Stomach (tissue), 9 donors: ENCODE measurements around the gene JUN. TPM values are rescaled to one million over a fixed set of nuclear protein-coding genes. Genes with fewer than 3 reads are reported as not detected.

Experiments
- DNase-seq, 2 donors: peaks; one replicate each; pipeline versions ENCODE4 v3.0.0 to v3.0.0-alpha.2; 2013 to 2019
- H3K27ac ChIP-seq, 5 donors: fragments of 200-600 bp in 4 of 5; sonication (generic) in 4 of 5; one replicate each; pipeline ENCODE4 v1.5.1; 2013 to 2019; ENCODE audit warnings: mild to moderate bottlenecking in 1 of 5, moderate library complexity in 1 of 5
- H3K27me3 ChIP-seq, 3 donors: fragments of 200-600 bp; sonication (generic); one replicate each; pipeline ENCODE4 v1.5.1; 2017 to 2019; ENCODE audit warnings: mixed run types in 1 of 3
- H3K36me3 ChIP-seq, 4 donors: fragments of 200-600 bp; sonication (generic); 1 replicate in 3 of 4; 2 replicates in 1 of 4; pipeline ENCODE4 v1.5.1; 2016 to 2019
- H3K4me1 ChIP-seq, 4 donors: fragments of 200-600 bp; sonication (generic); one replicate each; pipeline ENCODE4 v1.5.1; 2016 to 2019
- H3K4me3 ChIP-seq, 4 donors: fragments of 200-600 bp; sonication (generic) in 3 of 4; one replicate each; pipeline ENCODE4 v1.5.1; 2016 to 2019; ENCODE audit warnings: mild to moderate bottlenecking in 1 of 4
- H3K9me3 ChIP-seq, 4 donors: fragments of 200-600 bp; sonication (generic); one replicate each; pipeline ENCODE4 v1.5.1; 2016 to 2019
- EP300 ChIP-seq: sonication (generic); formaldehyde crosslinking; IDR thresholded peaks from one replicate; pipeline ENCODE4 v1.6.1; 2017; ENCODE audit warnings: antibody characterized with exemption
- POLR2A ChIP-seq, 4 donors: fragments of 450-650 bp; IDR thresholded peaks; one replicate each; pipeline ENCODE4 v1.6.1; 2016; ENCODE audit warnings: antibody characterized with exemption in 4 of 4, control low read depth in 2 of 4, mild to moderate bottlenecking in 1 of 4, moderate library complexity in 1 of 4
- POLR2AphosphoS5 ChIP-seq, 3 donors: sonication (generic); formaldehyde crosslinking; IDR thresholded peaks; one replicate each; pipeline ENCODE4 v1.6.1; 2016; ENCODE audit warnings: antibody characterized with exemption in 3 of 3
- WGBS, 5 donors: extraction: QIAGEN DNeasy Blood & Tissue Kit in 3 of 5; methylation state at CpG; one replicate each; pipeline versions ENCODE4 v1.1.5 to v1.1.7; 2013 to 2018; 5-methylcytosine and 5-hydroxymethylcytosine counted together
- intact Hi-C: fragments of 100-400 bp; cut with DNase I; formaldehyde crosslinking; loops from one replicate; pipeline ENCODE4 v1.15.1; 2023; ENCODE audit warnings: low total_unique reads
- polyA plus RNA-seq, 3 donors: library from polyadenylated mRNA; stranded (reverse); fragments of 200-250 nt; gene quantifications; one replicate each; pipeline ENCODE4 v1.2.3, GENCODE V29; 2013
- total RNA-seq, 5 donors: library from RNA; depleted of rRNA; stranded (reverse); fragments of >200 nt; gene quantifications; one replicate each; pipeline versions ENCODE4 v1.1.0 to v1.2.3, GENCODE V29; 2014 to 2016
- TF ChIP-seq, protein P1 (sequence below), 7 experiments: fragments of 450-650 bp in 4 of 7; fragments of 200-600 bp in 3 of 7; sonication (generic) in 3 of 7; IDR thresholded peaks; one replicate each; pipeline ENCODE4 v1.5.1; 2016 to 2019; ENCODE audit warnings: antibody characterized with exemption in 7 of 7, control low read depth in 2 of 7, mild to moderate bottlenecking in 1 of 7
- donor health status: healthy with polysubstance abuse.
- donor health status: Bipolar disorder and iron deficiency.
- donor health status: healthy.

Gene JUN
- total and polyA plus RNA-seq, 8 donors, result 64.9 to 382 (median 170) TPM

DNA sequence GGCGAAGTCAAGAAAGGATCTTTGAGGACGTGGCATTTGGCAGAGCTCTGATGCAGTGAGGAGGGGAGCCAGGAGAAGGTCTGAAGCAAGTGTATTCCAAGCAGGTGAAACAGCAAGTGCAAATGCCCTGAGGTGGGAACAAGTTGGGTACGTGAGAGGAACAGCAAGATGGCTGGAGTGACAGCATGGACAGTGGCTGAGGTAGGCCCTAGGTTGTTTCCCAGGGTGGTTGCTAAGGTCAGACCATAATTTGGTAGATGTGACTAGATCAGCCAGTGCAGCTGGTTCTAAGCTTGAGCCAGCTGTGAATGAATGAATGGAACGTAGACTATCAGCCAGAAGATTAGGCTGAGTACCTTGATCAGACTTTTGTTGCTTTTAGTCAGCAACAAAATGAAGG lies 37.5 kb upstream of the JUN start:
- 78 to 94% (median 83%) methylated on average over 4 of the region's 4 CpGs for WGBS, 5 donors
- Histone ChIP-seq H3K4me1 (peaks cover 8 to 38% (median 27%) of the 10 kb centered on the region in 4 donors), H3K27me3 (no peaks in the 10 kb centered on the region), H3K4me3 (no peak overlapping the region), H3K36me3 (no peaks in the 10 kb centered on the region), H3K27ac (no peak overlapping the region), H3K9me3 (no peaks in the 10 kb centered on the region)
- TF ChIP-seq EP300, result no peak
- TF ChIP-seq POLR2AphosphoS5 (IDR thresholded peaks at IDR 0.05), result no peak
- no peak for TF ChIP-seq POLR2A (IDR thresholded peaks at IDR 0.05)
- TF ChIP-seq, protein P1, sequence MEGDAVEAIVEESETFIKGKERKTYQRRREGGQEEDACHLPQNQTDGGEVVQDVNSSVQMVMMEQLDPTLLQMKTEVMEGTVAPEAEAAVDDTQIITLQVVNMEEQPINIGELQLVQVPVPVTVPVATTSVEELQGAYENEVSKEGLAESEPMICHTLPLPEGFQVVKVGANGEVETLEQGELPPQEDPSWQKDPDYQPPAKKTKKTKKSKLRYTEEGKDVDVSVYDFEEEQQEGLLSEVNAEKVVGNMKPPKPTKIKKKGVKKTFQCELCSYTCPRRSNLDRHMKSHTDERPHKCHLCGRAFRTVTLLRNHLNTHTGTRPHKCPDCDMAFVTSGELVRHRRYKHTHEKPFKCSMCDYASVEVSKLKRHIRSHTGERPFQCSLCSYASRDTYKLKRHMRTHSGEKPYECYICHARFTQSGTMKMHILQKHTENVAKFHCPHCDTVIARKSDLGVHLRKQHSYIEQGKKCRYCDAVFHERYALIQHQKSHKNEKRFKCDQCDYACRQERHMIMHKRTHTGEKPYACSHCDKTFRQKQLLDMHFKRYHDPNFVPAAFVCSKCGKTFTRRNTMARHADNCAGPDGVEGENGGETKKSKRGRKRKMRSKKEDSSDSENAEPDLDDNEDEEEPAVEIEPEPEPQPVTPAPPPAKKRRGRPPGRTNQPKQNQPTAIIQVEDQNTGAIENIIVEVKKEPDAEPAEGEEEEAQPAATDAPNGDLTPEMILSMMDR (IDR thresholded peaks at IDR 0.05), result no peak
- DNase-seq, result no peak
- intact Hi-C loops, result no loop called here

DNA sequence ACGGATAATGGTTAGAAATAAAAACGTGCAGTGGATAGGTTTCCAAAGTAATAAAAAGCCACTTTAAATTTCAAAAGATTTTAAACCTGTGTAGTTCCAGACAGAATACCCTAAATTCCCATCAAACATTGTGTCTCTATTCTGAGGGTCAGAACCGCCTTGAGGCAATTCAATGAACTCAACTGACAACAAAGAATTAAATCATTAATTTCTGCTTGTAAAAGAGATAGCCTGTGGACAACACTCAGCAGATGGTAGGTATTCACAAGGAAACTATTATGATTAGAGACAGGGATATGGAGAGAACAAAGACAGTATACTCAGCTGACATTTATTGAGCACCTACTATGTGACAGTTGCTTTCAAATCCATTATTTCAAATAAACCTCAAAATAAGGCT lies 35.1 kb upstream of the JUN start:
- H3K4me3 ChIP-seq, result no peak overlapping the region
- H3K27me3 ChIP-seq, result no peaks in the 10 kb centered on the region
- DNase-seq, result no peak
- TF ChIP-seq POLR2A (IDR thresholded peaks at IDR 0.05) (no peak), POLR2AphosphoS5 (IDR thresholded peaks at IDR 0.05) (no peak), EP300 (no peak)
- TF ChIP-seq, protein P1 (IDR thresholded peaks at IDR 0.05), result no peak
- no peaks in the 10 kb centered on the region for H3K36me3 ChIP-seq
- H3K4me1 ChIP-seq, result peaks cover 26 to 45% (median 32%) of the 10 kb centered on the region in 4 donors
- no peak overlapping the region for H3K27ac ChIP-seq
- WGBS, 5 donors, result 81 to 90% (median 86%) methylated on average over 3 of the region's 3 CpGs
- no peaks in the 10 kb centered on the region for H3K9me3 ChIP-seq
- intact Hi-C loops, result no loop called here

DNA sequence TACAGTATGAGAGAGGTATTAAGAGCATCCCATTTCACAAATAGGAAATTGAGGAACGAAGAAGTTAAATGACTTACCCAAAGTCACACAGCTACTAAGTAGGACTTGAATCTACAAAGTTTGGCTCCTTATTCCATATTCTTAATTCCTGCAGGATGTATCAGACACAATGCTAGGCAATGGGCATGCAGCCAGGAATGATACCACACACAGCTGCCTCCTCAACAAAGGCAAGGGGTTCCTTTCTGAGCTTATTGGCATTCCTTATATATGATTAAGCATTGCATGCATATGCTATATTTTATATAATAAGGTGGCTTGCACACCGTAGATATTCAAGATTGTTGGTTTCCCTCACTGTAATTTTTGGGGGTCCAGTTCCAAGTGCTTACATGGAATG lies 34.2 kb upstream of the JUN start:
- H3K36me3 ChIP-seq, result no peaks in the 10 kb centered on the region
- intact Hi-C loops, result no loop called here
- H3K4me1 ChIP-seq, result peaks cover 31 to 47% (median 36%) of the 10 kb centered on the region in 4 donors
- no peak overlapping the region for H3K27ac ChIP-seq
- peak in 1 of 2 donors; percentile 29 for DNase-seq
- 79 to 88% (median 84%) methylated on average over 2 of the region's 2 CpGs for WGBS, 5 donors
- no peaks in the 10 kb centered on the region for H3K9me3 ChIP-seq
- TF ChIP-seq POLR2A (IDR thresholded peaks at IDR 0.05) (no peak), EP300 (no peak)
- TF ChIP-seq, protein P1 (IDR thresholded peaks at IDR 0.05), result no peak
- no peaks in the 10 kb centered on the region for H3K27me3 ChIP-seq
- H3K4me3 ChIP-seq, result no peak overlapping the region

DNA sequence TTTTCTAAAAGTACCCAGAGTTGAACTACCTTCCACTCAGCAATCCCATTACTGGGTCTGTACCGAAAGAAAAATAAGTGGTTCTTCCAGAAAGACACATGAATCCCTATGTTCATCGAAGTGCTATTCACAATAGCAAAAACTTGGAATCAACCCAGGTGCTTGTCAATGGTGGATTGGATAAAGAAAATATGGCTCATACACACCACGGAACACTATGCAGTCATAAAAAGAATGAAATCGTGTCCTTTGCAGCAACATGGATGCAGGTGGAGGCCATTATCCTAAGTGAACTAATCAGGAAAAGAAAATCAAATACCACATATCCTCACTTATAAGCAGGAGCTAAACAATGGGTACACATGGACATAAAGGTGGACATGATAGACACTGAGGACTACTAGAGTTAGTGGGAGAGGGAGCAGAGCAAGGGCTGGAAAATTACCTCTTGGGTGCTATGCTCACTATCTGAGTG lies 32.9 kb upstream of the JUN start:
- no peak for TF ChIP-seq POLR2A (IDR thresholded peaks at IDR 0.05)
- no peak for TF ChIP-seq POLR2AphosphoS5 (IDR thresholded peaks at IDR 0.05)
- TF ChIP-seq EP300, result no peak
- TF ChIP-seq, protein P1 (IDR thresholded peaks at IDR 0.05), result no peak
- intact Hi-C loops, result no loop called here
- Histone ChIP-seq H3K4me1 (peaks cover 31 to 59% (median 36%) of the 10 kb centered on the region in 4 donors), H3K9me3 (no peaks in the 10 kb centered on the region), H3K36me3 (no peaks in the 10 kb centered on the region), H3K4me3 (peak overlapping the region; percentile 50 to 68 (median 57)), H3K27ac (peak overlapping the region; percentile 89 to 97 (median 93)), H3K27me3 (no peaks in the 10 kb centered on the region)
- WGBS, 5 donors, result 10 to 20% (median 13%) methylated on average over 4 of the region's 4 CpGs
- no peak for DNase-seq
